SU-DHL-6 (cell line): Measurements from ENCODE around the gene NAT9.

Source experiments
- CTCF ChIP-seq: fragments of 200-600 bp; sonication (generic); IDR thresholded peaks from one replicate; pipeline ENCODE4 v1.5.1; 2017; ENCODE audit warnings: antibody characterized with exemption, mild to moderate bottlenecking, low read length, moderate library complexity; ENCODE audit not compliant: insufficient read depth, poor library complexity, severe bottlenecking
- EZH2phosphoT487 ChIP-seq: fragments of 200-600 bp; sonication (generic), shearing (Covaris generic); conservative IDR thresholded peaks from 2 replicates; pipeline ENCODE4 v1.6.1; 2018; ENCODE audit warnings: mild to moderate bottlenecking, antibody characterized with exemption, low read length, moderate library complexity, mixed read lengths

- no peak for TF ChIP-seq CTCF
- no peak for TF ChIP-seq EZH2phosphoT487
Measured at GRCh38 chr17:74722782-74723181, 53.4 kb downstream of the NAT9 start.
